GM18517 (cell line): Measurements from ENCODE around the gene HNF1A.
A peak's percentile ranks its signal among the peaks of the same experiment; 100 is the strongest.

Experiments
- ATAC-seq: cut with Tn5 transposase; IDR thresholded peaks from one replicate; pipeline ENCODE4 v1.9.1; 2021; ENCODE audit warnings: mild to moderate bottlenecking, moderate library complexity; ENCODE audit not compliant: unreplicated experiment

HNF1A gene

GRCh38 chr12:120956579-120957300, 21.6 kb upstream of the HNF1A start:
- ATAC-seq = no peak

GRCh38 chr12:120959111-120959878, 19.0 kb upstream of the HNF1A start:
- no peak for ATAC-seq

DNA sequence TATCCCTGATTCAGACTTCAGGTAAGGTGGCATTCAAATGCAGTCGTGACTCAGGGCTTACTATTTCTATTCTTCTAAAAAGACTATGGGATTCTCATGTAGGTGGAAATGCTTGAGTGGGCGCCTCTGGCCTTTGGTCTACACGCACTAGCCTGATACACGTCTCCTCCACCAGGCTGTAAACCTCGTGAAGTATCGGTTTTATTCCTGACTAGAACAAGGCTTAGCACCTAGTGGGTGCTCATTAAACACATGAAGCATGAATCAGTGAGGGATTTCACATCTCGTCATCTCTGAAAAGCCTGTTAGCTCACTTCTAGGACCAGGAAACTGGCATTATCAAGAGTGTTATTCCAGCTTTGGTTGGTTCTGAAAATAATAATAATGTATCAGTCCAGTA, 17.7 kb upstream of the HNF1A start:
- ATAC-seq = peak; percentile 43

DNA sequence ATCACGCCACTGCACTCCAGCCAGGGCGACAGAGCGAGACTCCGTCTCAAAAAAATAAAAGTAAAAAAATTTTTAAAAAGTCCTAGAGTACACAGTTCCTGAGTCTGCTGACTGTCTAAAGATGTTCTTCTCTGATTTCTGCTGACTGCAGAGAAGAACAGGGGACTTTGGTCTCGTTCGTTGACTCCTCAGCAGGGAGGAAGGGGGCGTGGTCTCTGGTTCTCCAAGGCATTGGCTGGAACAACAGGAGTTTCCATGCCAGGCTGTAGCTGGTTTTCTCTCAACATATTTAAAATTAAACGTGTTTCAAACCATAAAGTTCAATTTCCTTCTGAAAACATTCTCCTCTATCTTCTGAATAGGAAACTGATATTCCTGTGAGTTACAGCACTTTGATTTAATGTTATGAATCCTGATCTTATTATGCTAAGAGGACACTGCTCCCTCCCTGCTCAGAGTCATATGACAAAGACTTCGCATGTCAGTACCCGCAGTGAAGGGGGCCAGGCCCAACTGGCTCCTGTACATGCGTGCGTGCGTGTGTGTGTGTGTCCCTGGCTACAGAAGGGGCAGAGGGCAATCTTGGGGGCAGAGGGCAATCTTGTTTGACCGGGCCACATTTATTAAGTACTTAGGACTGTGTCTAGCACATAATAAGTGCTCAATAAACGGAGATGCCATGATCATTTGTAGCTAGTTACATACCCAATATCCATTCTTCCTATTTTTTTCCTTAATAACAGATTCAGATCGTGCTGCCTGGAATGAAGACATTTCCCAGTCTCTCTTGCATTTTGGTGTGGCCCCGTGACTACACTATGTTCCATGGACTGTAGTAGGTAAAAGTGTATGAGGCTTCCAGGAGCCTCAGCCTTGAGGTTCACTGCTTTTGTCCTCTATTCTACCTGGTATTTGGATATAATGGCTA, 16.5 kb upstream of the HNF1A start:
- no peak for ATAC-seq

DNA sequence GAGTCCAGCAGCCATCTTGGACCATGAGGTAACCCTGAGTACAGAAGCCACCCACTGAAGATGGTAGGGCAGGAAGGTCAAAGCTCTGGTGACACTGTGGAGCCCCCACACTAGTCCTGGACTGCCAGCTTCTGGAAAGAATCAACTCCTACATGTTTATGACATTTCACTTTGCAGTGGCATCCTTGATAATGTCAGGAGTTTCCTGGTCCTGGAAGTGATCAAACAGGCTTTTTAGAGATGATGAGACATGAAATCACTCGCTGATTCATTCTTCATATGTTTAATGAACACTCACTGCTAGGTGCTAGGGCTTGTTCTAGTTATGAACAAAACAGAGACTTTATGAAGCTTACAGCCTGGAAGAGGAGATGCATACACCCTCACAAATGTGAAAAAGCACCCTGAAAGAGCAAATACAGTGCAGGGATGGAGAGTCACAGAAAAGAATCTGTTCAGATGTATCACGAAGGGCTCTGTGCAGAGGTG, 15.8 kb upstream of the HNF1A start:
- ATAC-seq = no peak

DNA sequence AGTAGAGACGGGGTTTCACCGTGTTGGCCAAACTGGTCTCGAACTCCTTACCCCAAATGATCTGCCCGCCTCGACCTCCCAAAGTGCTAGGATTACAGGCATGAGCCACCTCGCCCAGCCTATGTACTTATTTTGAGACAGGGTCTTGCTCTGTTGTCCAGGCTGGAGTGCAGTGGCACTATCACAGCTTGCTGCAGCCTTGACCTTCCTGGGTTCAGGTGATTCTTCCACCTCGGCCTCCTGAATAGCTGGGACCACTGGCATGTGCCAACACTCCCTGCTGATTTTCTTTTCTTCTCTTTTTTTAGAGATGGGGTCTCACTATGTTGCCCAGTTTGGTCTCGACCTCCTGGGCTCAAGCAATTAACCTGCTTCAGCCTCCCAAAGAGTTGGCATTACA, 14.0 kb upstream of the HNF1A start:
- no peak for ATAC-seq

DNA sequence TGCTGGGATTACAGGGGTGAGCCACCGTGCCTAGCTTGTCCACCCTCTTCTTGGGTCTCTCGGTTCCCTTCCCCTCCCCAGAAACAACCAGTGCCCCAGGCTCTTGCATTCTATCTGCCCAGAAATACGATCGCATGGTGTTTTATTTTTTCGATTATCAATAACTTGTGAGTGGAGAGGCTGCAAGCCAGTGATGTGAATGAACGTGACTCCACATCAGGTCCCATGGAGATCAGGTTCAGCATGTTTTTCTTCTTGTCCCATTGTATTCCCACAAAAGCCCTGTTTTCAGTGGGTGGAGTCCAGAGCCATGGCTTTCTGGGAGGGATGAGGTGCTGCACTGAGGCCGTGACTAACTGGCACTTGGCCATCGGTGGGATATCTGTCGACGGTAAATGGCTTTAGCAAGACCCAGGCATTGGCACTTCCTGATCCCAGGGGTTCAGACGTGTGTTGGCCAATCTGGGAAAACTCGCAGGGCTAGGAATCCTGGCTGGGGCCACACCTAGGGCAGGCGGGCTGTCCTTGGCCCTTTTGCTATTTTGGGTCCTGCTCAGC, 12.7 kb upstream of the HNF1A start:
- ATAC-seq = no peak

DNA sequence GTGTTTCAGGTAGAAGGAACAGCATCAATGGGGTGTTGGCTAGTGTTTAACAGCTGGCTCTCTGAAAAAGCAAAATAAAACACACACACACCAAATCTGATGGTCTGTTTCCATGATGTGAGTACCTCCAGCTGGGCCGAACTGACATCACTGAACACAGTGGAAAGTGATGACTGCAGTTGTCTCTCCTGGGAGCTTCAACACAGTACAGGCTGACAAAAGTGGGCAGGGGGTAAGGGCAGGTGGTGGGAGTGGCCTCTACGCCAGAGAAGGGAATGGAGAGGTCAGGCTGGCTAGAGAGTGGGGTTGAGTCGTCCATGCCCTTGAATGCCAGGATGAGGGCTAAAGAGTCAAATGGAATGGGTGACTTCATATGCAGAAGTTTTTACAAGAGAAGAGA, 8.0 kb upstream of the HNF1A start:
- ATAC-seq = no peak

DNA sequence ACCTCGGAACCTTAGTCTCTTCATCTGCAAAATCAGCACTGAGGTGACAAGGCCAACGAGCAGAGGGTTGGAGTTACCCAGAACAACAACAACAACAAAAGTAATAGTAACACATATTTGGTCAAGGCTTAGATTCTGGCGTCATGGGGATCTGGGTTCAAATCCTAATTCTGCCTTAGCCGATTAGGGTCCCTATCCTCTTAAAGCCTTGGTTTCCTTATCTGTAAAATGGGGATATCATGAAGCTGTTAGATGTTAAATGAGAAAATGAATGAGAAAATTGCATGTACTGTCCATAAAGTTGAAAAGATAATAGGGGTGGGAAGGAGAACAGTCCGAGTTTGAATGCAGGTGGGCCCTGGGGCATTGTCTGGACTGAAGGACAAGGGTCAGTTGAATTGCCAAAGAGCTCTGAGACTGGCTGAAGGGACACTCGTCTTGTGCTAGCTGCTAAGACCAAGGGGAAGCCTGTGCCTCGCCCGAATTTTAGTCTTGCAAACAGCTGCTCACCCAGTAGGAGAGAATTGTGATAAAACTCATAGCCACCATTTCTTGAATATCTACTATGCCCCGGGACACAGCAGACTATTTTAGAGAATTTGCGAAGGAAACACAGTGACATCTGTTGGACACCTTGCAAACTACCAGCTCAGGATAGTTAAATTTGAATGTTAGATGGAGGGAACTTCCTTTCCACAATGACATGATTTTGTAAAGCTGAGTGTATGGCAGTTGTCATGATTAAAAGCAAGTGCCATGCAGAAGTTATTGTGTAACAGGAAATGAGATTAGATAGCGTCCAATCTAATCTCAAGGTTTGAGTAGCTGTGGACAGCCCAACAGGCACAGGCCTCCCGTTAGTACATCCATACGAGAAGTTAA, 6.8 kb upstream of the HNF1A start:
- peak; percentile 57 for ATAC-seq

GRCh38 chr12:120972870-120973543, 5.3 kb upstream of the HNF1A start:
- ATAC-seq = no peak

DNA sequence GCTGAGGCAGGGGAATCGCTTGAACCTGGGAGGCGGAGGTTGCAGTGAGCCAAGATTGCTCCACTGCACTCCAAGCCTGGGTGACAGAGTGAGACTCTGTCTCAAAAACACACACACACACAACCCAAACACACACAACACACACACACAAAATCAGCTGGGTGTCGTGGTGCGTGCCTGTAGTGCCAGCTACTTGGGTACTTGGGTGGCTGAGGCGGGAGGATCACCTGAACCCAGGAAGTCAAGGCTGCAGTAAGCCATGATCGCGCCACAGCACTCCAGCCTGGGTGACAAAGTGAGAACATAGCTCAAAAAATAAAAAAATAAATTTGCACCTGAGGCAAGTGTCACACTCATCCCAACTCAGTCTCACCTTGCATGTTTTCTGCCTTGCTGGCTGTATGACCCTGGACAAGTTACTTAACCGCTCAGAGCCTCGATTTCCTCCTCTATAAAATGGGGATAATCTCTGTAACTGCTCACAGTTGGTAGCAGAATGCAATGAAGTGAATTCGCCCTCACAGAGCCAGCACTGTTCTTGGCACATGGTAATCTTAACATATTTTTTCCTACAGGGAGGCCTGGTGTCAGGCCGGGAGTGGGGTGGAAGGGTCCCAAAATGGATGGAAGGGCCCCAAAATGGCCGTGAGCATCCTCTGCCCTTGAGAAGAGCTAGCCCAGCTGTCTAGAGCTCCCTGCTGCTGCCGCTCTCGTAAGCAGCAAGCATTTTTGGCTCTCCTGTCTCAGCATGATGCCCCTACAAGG, 630 bp upstream of the HNF1A start:
- ATAC-seq = no peak

GRCh38 chr12:120979220-120979861, 998 bp downstream of the HNF1A start:
- no peak for ATAC-seq

DNA sequence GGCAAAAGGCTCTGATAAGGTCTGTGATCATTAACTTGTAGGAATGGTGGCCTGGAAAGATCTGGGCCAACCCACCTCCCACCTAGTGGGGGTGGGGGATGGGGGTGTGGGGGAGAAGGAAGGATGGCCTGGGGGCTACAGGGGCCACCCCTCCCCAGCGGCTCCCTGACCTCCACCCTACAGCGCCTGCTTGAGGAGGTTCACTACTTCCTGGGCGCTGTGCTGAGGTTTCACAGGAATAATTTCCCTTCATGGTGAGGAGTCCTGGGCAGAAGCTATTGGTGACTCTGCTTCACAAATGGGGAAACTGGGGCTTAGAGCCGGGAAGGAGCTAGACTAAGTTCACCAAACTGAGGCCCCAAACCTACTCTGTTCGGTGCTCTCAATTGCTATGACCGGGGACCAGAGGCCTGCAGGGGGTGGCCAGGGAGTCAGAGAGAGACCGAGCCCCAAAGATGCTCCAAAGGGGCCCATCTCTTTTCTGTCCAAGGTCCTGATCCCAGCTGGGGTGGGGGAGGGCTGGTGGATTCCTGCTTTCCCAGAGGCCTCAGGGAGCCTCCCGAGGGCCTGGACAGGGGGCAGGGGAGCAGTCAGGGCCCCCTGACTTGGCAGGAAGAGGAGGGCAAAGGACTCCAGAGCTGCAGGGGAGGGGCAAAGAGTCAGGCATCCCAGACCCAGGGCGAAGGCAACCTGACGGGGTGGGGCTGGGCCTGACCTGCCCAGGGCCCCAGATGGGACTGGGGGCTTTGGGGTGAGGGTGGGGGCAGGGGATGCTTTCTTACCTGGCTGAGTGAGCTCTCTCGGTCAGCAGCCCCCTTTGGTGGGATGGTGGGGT, 1.7 kb downstream of the HNF1A start:
- no peak for ATAC-seq

DNA sequence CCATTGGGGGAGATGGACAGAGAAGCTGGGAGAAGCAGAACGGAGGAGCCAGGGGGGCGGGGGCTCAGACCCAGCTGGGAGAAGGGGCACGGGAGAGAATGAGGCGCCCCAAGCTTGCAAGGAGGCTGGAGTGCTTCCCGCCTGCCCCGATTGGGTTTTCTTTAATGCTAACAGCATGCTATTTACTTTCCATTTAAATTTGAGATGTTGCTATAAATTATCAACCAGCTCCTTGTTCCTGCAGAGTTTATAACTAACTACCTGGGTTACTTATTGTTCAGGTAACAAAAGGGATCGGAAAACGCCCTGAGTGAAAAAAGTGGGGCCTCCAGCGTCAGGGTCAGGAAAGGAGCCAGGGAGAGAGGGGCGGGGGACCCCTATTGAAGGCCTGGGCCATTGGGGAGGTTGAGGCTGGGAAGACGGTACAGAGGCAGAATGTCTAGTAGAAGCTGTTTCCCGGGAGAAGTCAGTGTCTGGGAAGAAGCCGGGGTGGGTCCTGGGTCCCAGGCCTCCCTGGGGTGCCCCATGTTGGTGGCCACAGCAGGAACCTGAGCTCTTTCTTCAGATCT, 2.5 kb downstream of the HNF1A start:
- no peak for ATAC-seq

DNA sequence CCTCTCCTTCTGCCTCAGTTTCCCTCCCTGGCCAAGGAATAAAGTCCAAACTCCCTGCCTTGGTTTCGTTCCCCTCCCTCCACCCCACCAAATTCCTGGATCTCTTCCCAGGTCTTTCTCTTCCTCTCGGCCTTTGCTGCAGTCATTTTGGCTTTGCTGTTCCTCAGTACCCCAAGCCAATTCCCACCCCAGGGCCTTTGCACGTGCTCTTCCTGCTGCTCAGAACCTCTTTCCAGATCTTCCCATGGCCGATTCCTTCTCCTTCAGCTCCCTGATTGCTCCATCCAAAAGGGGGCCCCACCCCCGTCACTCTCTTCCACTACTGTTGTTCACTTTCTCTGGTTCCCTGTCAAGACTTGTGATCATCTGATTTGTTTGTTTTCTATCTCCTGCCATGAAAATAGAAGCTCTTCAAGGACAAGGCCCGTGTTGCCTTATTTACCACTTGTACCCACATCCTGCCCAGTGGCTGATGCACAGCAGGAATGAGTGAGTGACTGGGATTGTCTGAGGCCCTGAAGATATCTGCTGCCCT, 3.1 kb downstream of the HNF1A start:
- ATAC-seq = no peak

- no peak for ATAC-seq
Observed at GRCh38 chr12:120982659-120983058, 4.3 kb downstream of the HNF1A start.

DNA sequence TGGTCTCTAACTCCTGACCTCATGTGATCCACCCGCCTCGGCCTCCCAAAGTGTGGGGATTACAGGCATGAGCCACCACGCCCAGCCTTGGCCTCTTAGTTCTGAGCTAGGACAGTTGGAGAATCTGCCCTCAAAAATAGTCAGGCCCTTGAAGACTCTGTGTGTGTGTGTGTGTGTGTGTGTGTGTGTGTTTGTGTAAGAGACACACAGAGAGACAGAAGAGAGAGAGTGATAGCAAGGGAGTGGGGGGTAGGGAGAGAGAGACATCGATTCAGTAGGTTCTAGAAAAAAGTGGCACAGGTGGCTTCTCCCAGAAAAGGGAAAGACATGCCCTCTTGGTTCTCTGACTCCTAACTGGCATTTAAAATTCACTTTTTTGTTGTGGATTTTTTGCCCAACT, 5.4 kb downstream of the HNF1A start:
- ATAC-seq = no peak
